Tibial artery (tissue), 4 donors: ENCODE measurements around the gene NAP1L1.

ENCODE experiments used
- DNase-seq, 2 donors: peaks; one replicate each; pipeline ENCODE4 v3.0.0-alpha.2; 2019
- H3K27ac ChIP-seq, 2 donors: fragments of 200-600 bp; sonication (generic) in 1 of 2; 1 replicate in 1 of 2; 2 replicates in 1 of 2; pipeline ENCODE4 v1.5.1; 2018 to 2019; ENCODE audit warnings: mild to moderate bottlenecking in 1 of 2
- H3K27me3 ChIP-seq, 2 donors: fragments of 200-600 bp; sonication (generic) in 1 of 2; one replicate each; pipeline versions ENCODE4 v1.5.1 to v1.6.0; 2016 to 2019
- H3K36me3 ChIP-seq, 3 donors: fragments of 200-600 bp; sonication (generic) in 2 of 3; one replicate each; pipeline ENCODE4 v1.5.1; 2016 to 2019; ENCODE audit warnings: mild to moderate bottlenecking in 2 of 3
- H3K4me1 ChIP-seq, 4 donors: fragments of 200-600 bp; sonication (generic) in 2 of 4; 1 replicate in 3 of 4; 2 replicates in 1 of 4; pipeline ENCODE4 v1.5.1; 2016 to 2019
- H3K4me3 ChIP-seq, 2 donors: fragments of 200-600 bp; sonication (generic) in 1 of 2; 1 replicate in 1 of 2; 2 replicates in 1 of 2; pipeline ENCODE4 v1.5.1; 2018 to 2019; ENCODE audit warnings: mild to moderate bottlenecking in 2 of 2
- H3K9me3 ChIP-seq, 3 donors: fragments of 200-600 bp; sonication (generic) in 1 of 3; one replicate each; pipeline ENCODE4 v1.5.1; 2016 to 2019
- intact Hi-C: fragments of 100-400 bp; cut with DNase I; formaldehyde crosslinking; loops from one replicate; pipeline ENCODE4 v1.15.0; 2023; ENCODE audit warnings: low total_unique reads
- TF ChIP-seq, protein P1 (sequence below), 2 experiments: fragments of 200-600 bp in 1 of 2; fragments of 450-650 bp in 1 of 2; IDR thresholded peaks; one replicate each; pipeline ENCODE4 v1.5.1; 2017 to 2019; ENCODE audit warnings: antibody characterized with exemption in 2 of 2, mild to moderate bottlenecking in 1 of 2, moderate library complexity in 1 of 2

NAP1L1 gene

DNA sequence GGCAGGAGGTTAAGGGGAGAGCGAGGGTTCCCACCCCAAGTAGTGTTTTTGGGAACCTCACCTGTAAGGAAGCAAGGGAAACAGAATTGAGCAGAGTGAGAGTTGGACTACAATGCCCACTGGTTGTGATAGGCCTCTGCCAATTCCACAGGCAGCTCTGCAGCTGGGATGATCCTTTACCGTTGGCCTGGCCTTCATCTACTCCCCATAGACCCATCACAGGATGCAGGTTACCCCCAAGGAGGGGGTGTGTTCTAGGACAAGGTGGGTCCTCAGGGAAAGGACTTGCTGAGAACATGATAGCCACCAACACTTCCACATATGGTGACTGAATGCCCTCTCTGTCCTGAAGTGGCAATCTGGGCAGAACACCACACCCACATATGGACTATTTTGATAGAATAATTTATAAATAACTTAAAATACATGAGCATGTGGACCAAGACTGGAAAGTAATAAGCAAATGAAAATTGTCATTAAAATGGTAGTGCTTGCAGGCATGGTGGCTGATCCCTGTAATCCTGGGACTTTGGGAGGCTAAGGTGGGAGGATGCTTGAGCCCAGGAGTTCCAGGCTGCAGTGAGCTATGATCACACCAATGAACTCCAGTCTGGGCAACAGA is 61.3 kb downstream of the NAP1L1 start:
- Histone ChIP-seq H3K4me1 (peaks cover 0 to 7% (median 0%) of the 10 kb centered on the region in 4 donors), H3K9me3 (no peaks in the 10 kb centered on the region), H3K27me3 (no peaks in the 10 kb centered on the region), H3K36me3 (no peaks in the 10 kb centered on the region), H3K27ac (no peak overlapping the region), H3K4me3 (no peak overlapping the region)
- DNase-seq: no peak
- TF ChIP-seq, protein P1, sequence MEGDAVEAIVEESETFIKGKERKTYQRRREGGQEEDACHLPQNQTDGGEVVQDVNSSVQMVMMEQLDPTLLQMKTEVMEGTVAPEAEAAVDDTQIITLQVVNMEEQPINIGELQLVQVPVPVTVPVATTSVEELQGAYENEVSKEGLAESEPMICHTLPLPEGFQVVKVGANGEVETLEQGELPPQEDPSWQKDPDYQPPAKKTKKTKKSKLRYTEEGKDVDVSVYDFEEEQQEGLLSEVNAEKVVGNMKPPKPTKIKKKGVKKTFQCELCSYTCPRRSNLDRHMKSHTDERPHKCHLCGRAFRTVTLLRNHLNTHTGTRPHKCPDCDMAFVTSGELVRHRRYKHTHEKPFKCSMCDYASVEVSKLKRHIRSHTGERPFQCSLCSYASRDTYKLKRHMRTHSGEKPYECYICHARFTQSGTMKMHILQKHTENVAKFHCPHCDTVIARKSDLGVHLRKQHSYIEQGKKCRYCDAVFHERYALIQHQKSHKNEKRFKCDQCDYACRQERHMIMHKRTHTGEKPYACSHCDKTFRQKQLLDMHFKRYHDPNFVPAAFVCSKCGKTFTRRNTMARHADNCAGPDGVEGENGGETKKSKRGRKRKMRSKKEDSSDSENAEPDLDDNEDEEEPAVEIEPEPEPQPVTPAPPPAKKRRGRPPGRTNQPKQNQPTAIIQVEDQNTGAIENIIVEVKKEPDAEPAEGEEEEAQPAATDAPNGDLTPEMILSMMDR (IDR thresholded peaks at IDR 0.05): no peak
- intact Hi-C loops: no loop called here

DNA sequence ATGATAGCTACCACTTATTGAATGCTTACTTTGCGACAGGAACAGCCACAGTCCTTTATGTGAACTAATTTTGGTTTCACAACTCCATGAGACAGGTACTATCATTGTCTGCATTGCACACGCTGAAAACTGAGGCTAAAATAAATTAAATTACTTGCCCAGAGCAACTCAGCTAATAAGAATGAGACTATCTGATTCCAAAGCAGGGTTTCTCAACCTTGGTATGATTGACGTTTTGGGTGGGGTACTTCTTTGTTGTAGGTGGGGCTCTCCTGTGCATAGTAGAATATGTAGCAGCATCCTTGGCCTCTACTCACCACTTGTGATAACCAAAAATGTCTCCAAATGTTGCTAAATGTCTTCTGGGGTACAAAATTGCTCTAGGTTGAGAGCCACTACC is 62.0 kb downstream of the NAP1L1 start:
- intact Hi-C loops: no loop called here
- no peak for DNase-seq
- Histone ChIP-seq H3K9me3 (no peaks in the 10 kb centered on the region), H3K27me3 (no peaks in the 10 kb centered on the region), H3K4me1 (peaks cover 0 to 7% (median 0%) of the 10 kb centered on the region in 4 donors), H3K27ac (no peak overlapping the region), H3K36me3 (no peaks in the 10 kb centered on the region), H3K4me3 (no peak overlapping the region)
- TF ChIP-seq, protein P1 (IDR thresholded peaks at IDR 0.05): no peak

DNA sequence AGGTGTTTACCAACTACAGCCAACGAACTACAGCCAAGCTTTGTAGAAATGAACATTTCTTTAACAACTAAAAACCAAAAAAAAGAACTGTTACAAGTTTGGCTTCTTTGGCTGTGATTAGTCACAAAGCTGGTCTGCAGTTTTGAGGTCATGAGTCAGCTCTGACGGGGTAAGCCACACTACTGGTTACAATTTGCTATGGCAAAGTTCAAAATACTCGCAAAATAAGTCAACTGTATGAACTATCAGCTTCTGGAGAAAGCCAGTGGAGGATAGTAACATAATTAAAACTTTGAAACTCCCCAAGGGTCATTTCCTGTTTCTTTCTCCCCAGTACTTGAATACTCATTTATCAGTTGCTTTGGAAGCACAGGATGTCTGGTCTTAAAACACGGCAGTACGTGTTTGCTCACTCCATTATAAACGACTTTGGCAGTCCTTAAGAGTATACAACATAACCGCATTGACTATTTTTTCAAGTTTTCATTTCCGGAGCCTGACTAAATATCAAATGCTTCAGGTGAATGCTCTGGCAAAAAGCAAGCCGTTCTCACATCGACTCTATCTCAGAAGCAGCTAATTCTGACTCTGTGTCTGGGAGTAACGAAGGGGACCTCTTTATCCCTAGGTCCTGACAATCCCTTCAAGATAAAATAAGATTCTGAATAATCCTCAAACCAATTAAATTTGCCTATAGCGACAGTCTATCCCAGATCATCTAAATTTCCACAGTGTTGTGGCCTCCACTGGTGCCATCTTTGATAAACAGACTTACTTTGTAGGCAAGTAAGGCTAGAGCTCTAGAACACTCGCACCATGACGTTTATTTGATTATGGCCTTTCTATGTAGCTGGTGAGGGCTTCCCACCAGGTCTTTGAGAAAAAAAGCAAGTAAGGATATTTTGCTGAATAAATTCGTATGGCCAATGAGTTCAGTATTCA is 63.5 kb downstream of the NAP1L1 start:
- H3K9me3 ChIP-seq: no peaks in the 10 kb centered on the region
- H3K36me3 ChIP-seq: no peaks in the 10 kb centered on the region
- intact Hi-C loops: no loop called here
- H3K27ac ChIP-seq: no peak overlapping the region
- H3K4me1 ChIP-seq: peaks cover 0 to 7% (median 0%) of the 10 kb centered on the region in 4 donors
- no peak overlapping the region for H3K4me3 ChIP-seq
- DNase-seq: no peak
- H3K27me3 ChIP-seq: no peaks in the 10 kb centered on the region
- TF ChIP-seq, protein P1 (IDR thresholded peaks at IDR 0.05): no peak

DNA sequence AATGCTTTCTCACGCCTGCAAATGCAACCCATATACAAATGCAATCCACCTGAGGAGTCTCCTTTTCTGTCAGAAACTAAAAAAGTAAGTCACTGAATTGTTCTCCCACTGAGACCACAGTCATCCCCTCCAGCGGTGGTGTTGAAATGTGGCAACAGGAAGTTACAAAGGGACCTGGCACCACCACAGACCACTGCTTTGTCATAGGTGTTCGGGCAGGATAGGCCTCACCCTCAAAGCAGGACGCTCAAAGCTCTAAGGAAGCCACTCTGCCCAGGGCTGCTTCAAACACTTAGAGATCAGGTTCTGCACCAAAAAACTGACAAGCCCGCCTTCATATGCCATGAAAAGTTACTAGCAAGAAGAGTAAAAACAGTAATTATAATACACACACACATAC is 64.2 kb downstream of the NAP1L1 start:
- intact Hi-C loops: no loop called here
- H3K27ac ChIP-seq: no peak overlapping the region
- no peaks in the 10 kb centered on the region for H3K27me3 ChIP-seq
- no peaks in the 10 kb centered on the region for H3K36me3 ChIP-seq
- H3K4me1 ChIP-seq: peaks cover 0 to 7% (median 0%) of the 10 kb centered on the region in 4 donors
- TF ChIP-seq, protein P1 (IDR thresholded peaks at IDR 0.05): no peak
- DNase-seq: no peak
- H3K9me3 ChIP-seq: no peaks in the 10 kb centered on the region
- no peak overlapping the region for H3K4me3 ChIP-seq

DNA sequence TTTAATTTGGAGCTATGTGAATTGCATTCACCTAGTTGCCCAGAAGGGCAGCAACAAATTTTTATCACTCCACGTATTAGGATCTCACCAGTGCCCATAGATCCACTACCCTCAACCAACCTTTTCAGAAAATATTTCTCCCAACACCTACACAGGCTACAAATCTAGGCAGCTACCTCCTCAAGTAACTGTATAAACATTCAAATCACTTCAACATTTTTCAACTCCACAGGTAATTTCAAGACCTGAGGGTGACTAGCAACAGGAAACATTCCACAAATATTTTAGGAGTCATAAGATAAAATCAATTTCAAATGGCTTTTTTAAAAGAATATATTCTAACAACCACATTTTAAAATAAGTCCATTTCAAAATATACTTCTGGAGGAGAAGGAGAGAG is 65.8 kb downstream of the NAP1L1 start:
- H3K4me1 ChIP-seq: peaks cover 0 to 7% (median 0%) of the 10 kb centered on the region in 4 donors
- H3K36me3 ChIP-seq: no peaks in the 10 kb centered on the region
- DNase-seq: no peak
- no peaks in the 10 kb centered on the region for H3K27me3 ChIP-seq
- intact Hi-C loops: no loop called here
- no peak overlapping the region for H3K4me3 ChIP-seq
- H3K9me3 ChIP-seq: no peaks in the 10 kb centered on the region
- TF ChIP-seq, protein P1 (IDR thresholded peaks at IDR 0.05): no peak
- no peak overlapping the region for H3K27ac ChIP-seq
